NCI-H1092 (cell line): ENCODE results near the gene POU3F2.

Experiments
- DNase-seq: peaks from one replicate; lab custom pipeline; 2025; lab: John Stamatoyannopoulos, UW

Gene POU3F2

DNA sequence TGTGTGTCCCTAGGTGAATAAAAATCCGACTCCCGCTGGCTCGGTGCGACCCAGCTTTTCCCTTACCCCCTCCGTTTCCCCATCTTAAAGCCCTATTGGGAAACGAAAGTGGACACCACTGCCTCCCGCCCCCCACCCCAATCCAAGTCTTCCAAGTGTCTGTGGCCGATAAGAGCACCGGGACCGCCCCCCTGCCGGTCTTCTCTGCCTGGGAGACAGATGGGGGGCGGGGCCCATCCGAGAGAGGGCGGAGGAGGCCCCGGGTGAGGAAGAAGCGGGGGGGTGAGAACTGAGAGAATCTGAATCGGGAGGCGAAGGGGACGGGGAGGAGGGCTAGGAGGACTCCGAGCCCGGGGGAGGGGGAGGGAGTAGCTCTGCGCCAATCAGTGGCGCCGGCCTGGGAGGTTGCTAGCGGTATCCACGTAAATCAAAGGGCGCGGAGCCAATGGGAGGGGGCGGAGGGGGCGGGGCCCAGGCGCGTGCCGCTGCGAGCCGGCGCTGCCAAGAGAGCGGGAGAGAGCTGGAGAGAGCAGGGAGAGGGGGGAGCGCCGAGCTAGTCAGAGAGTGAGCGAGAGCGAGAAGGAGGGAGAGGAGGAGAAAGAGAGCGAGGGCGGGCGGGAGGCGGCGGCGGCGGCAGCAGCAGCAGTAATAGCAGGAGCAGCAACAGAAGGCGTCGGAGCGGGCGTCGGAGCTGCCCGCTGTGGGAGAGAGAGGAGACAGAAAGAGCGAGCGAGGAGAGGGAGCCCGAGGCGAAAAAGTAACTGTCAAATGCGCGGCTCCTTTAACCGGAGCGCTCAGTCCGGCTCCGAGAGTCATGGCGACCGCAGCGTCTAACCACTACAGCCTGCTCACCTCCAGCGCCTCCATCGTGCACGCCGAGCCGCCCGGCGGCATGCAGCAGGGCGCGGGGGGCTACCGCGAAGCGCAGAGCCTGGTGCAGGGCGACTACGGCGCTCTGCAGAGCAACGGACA, at the start of gene POU3F2:
Gene POU3F2 (plus strand): TSS at position 515 of the 972 bp plus-strand sequence. CDS start 300 bp downstream, at position 815.
- DNase-seq = peak; percentile 95

DNA sequence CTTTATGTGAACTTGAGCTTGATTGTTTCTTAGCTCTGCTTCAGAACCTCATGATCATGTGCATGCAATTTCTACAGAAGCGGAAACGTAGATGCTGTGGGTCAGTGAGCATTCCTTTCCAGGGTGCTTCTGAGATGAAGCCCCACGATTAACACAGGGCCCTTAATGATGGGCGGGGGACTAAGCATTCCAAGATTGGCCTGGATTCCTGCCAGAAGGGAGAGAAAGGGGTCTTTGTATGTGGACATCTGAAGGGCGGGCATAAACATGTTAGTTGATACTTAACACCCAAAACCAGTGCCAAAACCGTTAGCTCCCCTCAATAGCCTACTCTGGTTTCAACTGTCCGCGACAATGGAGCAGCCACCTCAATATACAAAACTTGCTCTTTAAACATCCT, 46.9 kb upstream of the POU3F2 start:
- DNase-seq = peak; percentile 93

DNA sequence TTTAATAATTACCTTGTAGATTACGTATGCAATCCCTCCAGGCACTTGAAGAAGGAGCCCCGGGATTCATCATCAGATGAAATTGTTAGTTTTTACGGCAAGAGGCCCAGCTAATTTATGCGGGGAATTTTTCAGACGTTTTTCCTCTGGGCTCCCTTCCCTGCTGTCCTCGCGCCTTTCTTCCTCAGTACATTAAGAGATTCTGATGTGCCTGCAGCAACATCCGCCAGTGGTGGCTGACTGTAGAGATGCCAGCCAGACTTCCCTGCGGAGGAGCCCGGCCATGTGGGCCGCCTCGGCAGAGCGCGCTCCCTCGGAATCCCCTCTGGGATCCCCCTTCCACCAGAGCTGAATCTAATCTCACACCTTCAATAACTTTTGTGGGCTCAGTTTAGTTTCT, 46.4 kb upstream of the POU3F2 start:
- peak; percentile 53 for DNase-seq

DNA sequence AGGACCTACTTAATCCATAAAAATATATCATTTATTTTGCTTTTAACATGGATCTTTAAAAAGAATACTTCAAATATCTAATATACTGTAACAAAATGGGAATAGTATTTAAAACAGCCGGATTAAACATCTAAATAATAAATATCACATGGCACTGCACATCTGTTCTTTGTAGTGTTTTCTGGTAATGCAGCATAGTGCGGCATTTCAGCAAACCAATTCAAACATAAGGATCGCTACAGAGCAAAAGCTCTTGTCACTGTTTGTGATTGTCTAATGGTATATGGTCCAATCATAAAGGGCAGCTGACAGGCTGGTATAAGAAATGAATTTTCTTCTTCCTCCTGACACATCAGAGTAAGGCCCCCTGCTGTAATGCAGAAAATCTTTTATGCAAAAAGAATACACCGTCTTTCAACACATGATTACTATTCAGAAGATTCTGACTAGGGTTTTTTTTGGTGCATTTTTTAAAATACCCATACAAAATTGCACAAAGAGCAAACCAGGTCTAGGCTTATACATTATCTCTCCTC, 40.0 kb upstream of the POU3F2 start:
- no peak for DNase-seq

DNA sequence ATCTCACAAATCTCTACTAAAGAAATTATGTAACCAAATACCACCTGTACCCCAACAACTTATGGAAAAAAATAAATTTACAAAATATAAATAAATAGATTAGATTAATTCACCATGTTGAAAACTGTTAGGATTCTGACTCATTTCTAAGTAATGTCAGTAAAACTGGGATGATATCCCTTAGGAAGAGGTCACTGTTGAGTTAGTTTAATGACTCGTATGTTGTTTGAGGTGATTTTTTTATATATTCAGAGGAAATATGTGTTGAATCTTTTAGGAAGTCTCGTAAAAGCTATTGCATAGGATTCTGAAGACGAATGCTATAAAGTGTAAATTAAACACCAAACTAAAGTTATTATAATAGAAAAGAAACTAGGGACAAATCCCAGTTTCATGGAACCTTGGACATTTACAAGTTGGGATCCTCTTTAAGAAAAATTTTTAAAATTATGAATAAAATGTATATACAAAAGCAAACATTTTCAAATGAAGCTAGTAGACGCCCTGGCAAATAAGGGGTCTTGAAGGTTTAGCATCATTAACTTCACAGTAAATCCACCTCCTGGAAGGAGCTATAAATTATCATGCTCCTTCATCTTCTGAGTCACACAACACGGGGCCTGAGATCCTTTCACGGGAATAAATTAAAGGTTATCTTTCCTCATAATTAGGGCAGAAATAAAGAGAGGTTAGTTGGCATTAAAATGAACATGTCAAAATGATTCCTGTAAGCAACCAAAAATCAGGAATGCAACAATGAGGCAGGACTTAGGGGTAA, 37.0 kb upstream of the POU3F2 start:
- no peak for DNase-seq

DNA sequence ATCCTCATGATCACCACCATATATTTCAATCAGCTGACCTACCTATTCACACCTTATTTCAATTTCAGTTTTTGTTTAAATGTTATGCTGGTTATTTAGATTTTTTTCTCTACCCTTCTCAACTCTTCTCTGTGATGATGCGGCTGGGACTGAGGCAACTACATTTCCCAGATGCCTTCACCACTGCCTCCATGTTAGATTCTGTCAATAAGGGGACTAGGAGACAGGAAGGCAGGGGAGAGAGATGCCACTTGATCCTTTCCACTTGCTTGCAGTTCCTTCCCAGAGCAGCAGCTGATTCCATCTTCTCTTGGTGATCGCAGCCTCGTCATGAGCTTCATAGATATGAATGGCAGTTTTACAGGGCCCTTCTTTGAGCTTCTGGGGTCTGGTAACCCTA, 33.5 kb upstream of the POU3F2 start:
- DNase-seq = no peak

DNA sequence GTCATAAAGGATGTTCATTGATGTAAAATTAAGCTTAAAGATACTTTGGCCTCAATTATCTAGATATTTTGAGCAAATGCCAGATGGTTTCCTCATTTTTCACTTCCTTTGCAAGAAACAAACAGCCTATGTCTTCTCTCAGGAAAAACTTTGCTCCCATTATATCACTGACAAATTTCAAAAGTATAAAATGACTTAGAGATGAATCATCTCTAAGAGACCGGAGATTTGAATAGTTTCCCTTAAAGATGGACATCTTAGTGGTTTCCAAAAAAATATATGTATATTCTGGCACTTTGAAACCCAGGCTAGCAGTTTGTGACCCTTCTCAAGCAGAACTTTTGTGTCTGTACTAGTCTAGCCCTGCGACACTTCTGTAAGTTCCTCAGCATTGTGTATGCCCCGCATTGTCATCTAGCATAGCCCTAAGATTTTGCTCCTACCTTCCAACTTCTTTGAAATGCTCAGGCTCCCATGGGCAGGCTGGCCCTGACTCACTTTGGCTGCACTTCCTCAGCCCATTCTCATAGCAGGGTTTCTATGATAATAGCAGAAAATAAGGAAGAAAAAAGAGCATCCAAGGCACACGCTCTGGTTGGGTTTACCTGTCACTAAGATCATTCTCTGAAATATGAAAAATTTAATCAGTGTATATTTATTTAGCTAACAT, 25.7 kb upstream of the POU3F2 start:
- DNase-seq = no peak

DNA sequence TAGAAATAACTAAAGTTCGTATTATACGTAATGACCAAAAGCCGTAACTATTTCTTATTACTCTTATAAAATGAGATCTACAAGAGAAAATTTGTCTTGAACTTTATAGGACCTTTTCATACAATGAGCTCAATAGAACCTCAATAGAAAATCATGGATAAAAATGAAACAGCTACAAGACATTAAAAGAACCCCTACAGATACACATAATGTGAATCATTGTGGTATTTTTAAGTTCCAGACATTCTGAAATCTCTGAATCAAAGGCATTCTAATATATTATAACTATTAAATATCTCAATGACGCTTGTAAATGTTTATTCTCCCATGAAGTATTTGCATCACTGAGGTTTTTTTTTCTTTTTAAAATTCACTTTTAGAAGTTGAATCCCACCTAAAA, 22.2 kb upstream of the POU3F2 start:
- no peak for DNase-seq

DNA sequence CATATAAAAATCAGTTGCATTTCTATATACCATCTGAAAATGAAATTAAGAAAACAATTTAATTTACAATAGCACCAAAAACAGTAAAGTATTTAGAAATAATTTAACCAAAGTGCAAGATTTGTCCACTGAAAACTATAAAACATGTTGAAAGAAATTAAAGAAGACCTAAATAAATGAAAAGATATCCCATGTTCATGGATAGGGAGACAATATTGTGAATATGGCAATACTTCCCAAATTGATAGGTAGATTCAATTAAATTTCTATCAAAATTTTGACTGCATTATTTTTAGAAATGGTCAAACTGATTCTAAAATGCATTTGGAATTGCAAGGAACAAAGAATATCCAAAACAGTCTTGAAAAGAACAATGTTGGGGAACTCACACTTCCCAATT, 17.6 kb upstream of the POU3F2 start:
- no peak for DNase-seq

DNA sequence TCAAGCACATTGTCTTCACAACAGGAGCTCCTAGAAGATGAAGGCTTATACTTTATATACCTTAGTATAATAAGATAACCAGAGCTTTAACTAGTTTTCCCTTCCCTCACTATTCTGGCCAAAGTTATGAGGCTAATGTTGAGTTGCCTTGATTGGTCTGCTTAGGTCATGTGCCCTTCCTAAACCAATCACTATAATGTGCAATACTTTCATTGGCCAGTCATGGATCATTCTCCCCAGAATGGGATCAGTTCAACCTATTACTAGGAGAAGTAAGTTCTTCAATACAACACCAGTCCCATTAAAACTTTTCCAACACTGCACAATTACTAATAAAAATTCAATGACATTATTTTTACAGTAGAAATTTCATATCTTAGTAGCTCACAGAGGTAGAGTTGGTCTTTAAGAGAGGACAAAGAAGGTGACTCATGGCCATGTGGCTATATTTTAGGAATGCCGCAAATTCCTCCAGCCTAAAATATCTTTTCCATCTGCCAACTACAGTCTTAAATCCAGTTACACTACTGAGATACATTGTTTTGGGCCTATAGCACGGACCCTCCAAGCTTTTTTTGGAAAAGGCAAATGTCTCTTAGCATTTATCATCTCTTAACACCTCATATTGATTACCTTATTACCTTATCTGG, 12.5 kb upstream of the POU3F2 start:
- DNase-seq = no peak

DNA sequence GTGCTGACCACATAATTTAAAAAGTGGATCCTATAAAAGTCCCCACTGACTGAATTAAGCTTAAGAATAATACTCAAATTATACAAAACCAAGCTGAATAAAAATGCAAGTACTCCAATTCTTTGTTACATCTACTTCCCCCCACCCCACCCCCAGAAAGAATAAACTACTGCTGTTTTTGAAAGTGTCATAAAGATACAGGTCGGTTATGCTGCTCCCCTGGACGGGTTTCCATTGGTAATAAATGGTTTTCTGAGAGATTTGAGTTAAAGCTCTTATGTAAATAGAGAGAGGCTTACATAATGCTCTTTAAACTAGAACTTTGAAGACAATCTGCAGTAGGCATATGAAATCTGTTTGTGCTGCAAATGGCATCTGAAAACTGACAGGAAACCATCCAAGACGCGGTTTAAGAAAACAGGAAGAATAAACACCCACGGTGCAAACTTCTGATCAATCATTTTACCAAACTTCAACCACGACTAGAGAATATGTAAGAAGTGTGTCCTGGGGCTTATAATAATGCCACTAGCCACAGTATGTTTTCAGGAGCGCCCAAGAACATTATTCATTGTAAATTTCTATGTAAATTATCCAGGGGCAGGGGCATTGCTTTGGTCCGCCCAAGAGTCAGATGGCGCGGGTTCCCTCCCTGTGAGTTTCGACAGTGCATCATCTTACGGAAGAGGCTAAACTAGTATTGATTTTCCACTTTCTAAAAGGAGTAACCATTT, 10.8 kb upstream of the POU3F2 start:
- no peak for DNase-seq

DNA sequence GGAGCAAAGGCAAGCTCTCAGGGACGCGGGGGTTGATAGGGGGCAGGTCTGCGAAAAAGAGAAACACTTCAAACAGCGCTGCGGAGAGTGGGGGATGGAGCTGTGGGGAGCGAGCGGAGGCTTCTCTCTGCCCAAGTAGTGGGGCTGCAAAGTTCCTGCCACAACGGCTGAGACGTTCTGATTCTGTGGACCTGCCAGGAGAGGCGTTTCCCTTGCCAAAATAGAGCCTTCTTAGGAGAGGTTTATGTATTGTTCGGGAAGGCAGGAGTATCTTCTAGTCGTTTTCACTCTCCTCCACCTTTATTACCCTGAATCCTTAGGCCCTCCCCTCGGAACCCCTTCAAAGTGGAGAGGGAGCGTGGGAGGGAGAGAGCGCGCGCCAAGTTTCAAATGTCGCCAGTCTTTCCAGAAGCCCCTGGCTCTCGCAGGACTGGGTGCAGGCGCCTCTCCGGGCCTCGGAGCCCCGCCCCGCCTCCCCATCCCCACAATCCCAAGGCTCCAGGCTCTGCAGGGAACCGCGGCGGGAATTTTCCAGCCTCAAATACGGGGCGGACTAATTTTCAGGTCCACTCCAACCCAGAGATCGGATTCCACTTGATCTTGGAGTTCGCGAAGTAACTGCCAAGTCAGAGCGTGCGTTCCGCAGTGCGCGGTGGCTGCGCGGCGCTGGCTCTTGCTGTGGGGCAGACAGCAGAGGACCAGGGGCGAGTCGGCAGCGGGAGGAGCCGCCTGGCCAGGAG, 10.0 kb upstream of the POU3F2 start:
- no peak for DNase-seq

DNA sequence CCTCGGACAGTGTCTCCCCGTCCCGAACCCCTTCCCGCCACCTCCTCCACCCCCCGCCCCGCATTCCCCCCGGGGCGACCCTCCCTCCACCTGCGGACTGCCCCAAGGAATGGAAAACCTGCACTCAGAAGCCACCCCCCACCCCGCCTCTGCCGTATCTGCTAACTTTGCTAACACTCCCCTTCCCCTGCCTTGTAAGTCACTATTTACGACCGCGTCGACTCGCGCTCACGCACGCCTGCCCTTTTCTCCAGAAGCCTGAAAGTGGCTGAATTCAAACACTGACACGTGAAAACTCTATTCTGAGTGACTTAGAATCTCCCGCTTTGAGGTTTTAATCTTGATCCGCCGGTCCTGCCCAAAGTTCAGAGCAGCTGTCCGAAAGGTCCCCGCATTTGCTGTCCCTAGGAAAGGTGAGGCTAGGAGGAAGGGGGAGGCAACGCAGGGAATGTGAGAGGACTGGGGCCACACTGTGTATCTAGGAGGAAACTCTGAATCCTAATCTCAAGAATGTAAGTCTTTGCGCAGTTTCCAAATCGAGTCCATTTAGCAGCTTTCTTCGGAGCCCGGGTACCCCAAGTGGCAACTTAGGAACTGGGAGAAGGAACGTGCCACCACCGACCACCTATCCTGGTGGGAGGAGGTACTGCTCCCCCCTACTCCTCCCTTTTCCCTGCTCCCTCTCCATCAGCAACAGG, 9.3 kb upstream of the POU3F2 start:
- no peak for DNase-seq

DNA sequence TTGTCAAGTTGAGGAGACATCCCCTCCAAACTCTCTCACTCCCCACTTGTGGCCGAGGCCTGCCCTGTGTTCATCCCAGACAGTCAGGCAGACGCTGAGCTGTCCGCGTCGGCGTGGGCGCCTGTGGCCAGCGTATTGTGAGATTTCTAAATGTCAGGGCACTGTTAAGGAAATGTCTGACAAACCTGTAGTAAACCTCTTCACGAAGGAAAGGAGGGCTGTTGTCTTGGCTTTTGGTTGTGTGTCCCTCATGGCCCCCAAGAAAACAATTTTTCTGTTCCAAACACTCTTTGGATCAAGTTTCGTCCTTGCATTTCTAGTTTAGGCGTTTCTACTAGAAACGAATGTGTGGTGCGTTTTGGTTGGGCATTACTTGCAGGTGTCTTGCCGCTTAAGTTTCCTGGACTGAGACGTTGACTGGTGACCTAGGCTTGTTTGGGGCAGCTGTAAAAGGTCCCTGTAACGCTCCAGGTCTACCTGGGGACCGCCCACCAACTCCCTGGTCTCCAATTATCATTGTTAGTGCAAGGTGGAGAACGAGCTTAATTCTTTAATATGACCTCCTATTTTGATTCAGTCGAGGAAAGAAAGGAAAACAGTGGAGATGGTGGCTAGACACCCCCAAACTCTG, 8.7 kb upstream of the POU3F2 start:
- DNase-seq = no peak

DNA sequence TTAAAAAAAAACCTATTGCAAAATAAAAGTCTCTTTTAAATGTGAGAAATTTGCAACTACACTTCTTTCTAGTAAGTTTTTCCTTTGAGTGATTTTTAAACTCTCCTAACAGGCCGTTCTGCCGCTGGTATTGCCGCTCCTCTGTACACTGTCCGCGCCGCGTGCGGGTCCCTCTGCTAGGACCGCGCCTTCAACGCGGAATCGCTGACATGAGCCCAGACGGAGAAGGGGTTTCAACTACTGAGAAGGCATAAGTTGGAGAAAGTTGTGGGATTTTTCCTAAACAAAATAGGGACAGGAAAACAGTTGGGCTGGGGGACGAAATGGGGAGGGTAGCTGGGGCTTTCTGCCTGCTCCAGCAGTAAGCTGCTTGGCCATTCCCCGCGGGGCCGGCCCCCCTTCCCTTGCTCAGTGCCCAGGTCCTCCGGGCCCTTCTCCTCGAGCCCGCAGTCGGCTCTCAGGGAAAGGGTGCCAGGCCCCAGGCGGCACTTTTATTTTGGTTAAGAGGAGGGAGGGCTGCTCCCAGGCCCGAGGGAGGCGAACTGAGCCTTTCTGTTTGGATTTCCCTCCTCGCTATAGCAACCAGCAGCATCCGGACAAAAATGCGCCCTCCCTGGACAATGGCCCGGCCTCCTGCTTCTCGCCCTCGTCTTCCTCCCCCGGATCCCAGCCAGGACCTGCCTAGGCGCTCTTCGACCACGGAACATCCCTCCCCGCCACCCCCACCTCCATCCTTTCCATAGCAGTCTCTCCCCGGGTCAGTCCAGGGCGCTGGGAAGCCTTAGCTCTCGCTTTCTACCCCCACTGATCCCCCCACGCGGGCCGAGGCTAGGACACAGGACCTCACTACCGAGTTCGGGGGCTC, 6.8 kb upstream of the POU3F2 start:
- no peak for DNase-seq

DNA sequence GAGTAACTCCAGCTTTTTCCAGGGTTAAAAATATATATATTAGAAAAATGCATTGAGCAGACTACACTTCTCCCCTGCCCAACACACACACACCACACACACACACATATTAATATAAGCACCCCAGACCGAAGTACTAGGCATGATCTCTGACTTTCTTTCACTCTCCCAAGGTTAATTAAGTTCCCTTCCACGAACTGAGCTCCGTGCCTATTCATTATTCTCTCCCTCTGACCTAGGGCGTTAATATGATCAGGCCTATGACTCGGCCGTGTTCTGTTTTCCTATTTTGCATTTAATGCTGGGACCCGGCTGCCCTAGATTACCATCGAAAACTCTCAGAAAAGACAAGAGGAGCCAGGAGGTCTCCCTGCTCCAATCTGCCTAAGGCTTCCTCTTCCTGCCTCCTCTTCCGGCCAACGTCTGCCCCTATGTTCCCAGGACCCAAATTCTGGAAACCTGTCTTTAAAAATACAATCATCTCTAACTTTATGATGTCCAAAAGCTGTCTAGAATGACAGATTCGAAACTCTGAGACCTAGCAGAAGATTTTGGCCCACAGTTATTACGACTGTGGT, 6.1 kb upstream of the POU3F2 start:
- DNase-seq = no peak

DNA sequence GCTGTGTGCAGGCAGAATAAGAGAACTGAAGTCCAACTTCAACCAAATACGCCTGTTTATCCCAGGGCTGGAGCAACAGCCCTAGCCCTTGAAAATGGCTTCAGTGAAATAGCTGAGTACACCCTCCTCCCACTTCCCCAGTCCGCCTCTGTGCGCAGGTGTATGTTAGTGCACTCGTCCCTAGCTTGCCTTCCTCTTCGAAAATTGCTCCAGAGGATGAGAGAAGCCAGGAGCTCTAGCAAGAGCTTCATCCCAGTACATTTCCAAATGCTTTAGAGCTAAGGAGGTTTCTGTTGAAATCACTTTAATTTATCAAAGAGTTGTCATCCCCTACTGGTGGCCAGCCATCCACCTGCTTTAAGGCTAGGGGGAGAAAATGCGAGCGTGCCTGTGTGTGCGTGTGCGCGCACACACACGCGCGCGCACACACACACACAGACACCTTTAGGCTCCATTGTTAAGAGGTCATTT, 5.4 kb upstream of the POU3F2 start:
- DNase-seq = no peak

DNA sequence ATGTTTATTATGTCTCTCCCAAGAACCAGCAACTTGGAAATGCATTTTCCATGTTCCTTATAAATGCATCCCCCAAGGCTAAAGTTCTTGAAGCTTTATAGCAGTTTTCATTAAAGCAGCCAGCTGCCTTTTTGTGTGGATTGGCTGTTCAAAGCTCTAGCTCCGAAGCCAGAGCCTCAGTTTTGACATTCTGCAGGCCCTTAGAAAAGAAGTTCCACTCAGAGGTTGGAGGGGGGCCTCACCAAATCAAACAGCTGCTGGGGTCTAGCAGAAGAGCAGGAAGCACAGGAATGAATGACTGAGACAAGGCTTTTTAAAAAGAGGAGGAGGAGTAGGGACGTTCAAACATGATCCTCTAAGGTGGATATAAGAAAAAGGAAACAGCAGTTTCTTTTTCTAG, 4.2 kb upstream of the POU3F2 start:
- no peak for DNase-seq
